ENCODE data around the gene TNK1.

Gene TNK1

GRCh38 chr17:7435676-7436555, 55.0 kb downstream of the TNK1 start:
- no peaks in the 10 kb centered on the region for H3K36me3 ChIP-seq (ENCODE audit: control insufficient read depth in 2 of 2, insufficient read depth in 1 of 2, low read length in 2 of 2)
- H3K4me1 ChIP-seq (ENCODE audit: control insufficient read depth, insufficient read depth, low read length) = peaks cover 18% of the 10 kb centered on the region
- peak overlapping the region; percentile 19; the same call in 1 of the 2 replicates for H3K27ac ChIP-seq (ENCODE audit: extremely low read depth, low read depth, low read length)
- H3K4me3 ChIP-seq (ENCODE audit: low read depth, low read length) = peak overlapping the region; percentile 50
- no peaks in the 10 kb centered on the region for H3K9me3 ChIP-seq (ENCODE audit: control insufficient read depth, insufficient read depth, low read depth, low read length)
- ChIA-PET CTCF (interaction anchor here (0.6 to 3.9 kb wide), 25 partner anchors 8 to 155 kb away, joined by 3 to 37 read pairs (median 4); partner anchors contain the start of genes CHRNB1, NEURL4, PLSCR3 and SLC2A4), POLR2A (interaction anchor here (0.6 to 3.5 kb wide), 19 partner anchors 8 to 251 kb away, joined by 3 to 45 read pairs (median 4); partner anchors contain the start of genes CHRNB1, GABARAP, MPDU1 and NEURL4)
- TF ChIP-seq REST (tag by site-specific recombination; IDR thresholded peaks at IDR 0.05) (no peak), ZFHX2 (tag by site-specific recombination; conservative IDR thresholded peaks at IDR 0.05) (peak; percentile 53; the same call in 1 of the 2 replicates), ZFP69B (tag by site-specific recombination; IDR thresholded peaks at IDR 0.05) (peak; percentile 90), KLF9 (tag by site-specific recombination; IDR thresholded peaks at IDR 0.05; ENCODE audit: low read depth) (peak; percentile 38; the same call in 1 of the 2 replicates), ZNF266 (tag by site-specific recombination; IDR thresholded peaks at IDR 0.05; ENCODE audit: low read depth) (no peak), ZNF555 (tag by site-specific recombination; conservative IDR thresholded peaks at IDR 0.05) (no peak), ZNF398 (tag by site-specific recombination; IDR thresholded peaks at IDR 0.05) (no peak), ZBTB11 (tag by site-specific recombination; conservative IDR thresholded peaks at IDR 0.05; ENCODE audit: low read depth) (no peak), ATF2 (tag by site-specific recombination; IDR thresholded peaks at IDR 0.05; ENCODE audit: low read depth) (no peak), KLF8 (tag by site-specific recombination; IDR thresholded peaks at IDR 0.05) (peak; percentile 77), ZNF585B (tag by site-specific recombination; IDR thresholded peaks at IDR 0.05) (no peak), ZNF626 (tag by site-specific recombination; IDR thresholded peaks at IDR 0.05) (no peak), ZNF394 (tag by site-specific recombination; IDR thresholded peaks at IDR 0.05; ENCODE audit: borderline replicate concordance) (peak; percentile 49; the same call in 1 of the 2 replicates), ZNF341 (tag by site-specific recombination; IDR thresholded peaks at IDR 0.05; ENCODE audit: low read depth) (peak; percentile 29; the same call in 1 of the 2 replicates), ZNF19 (tag by site-specific recombination; IDR thresholded peaks at IDR 0.05; ENCODE audit: low read depth) (no peak), ZBTB6 (tag by site-specific recombination; IDR thresholded peaks at IDR 0.05) (peak; percentile 21; the same call in 1 of the 2 replicates), SP3 (tag by site-specific recombination; IDR thresholded peaks at IDR 0.05) (no peak), PRDM6 (tag by site-specific recombination; IDR thresholded peaks at IDR 0.05) (no peak), HOXA7 (CRISPR knock-in tag; IDR thresholded peaks at IDR 0.05; ENCODE audit: borderline replicate concordance) (no peak), GFI1B (tag by site-specific recombination; IDR thresholded peaks at IDR 0.05) (no peak)

All from HEK293 (cell line).